GM19467 (cell line): Measurements from ENCODE around the gene ZBP1.

Experiments used
- ATAC-seq: cut with Tn5 transposase; IDR thresholded peaks from one replicate; pipeline ENCODE4 v1.9.1; 2021; ENCODE audit warnings: mild to moderate bottlenecking, moderate library complexity; ENCODE audit not compliant: unreplicated experiment

The ZBP1 gene

DNA sequence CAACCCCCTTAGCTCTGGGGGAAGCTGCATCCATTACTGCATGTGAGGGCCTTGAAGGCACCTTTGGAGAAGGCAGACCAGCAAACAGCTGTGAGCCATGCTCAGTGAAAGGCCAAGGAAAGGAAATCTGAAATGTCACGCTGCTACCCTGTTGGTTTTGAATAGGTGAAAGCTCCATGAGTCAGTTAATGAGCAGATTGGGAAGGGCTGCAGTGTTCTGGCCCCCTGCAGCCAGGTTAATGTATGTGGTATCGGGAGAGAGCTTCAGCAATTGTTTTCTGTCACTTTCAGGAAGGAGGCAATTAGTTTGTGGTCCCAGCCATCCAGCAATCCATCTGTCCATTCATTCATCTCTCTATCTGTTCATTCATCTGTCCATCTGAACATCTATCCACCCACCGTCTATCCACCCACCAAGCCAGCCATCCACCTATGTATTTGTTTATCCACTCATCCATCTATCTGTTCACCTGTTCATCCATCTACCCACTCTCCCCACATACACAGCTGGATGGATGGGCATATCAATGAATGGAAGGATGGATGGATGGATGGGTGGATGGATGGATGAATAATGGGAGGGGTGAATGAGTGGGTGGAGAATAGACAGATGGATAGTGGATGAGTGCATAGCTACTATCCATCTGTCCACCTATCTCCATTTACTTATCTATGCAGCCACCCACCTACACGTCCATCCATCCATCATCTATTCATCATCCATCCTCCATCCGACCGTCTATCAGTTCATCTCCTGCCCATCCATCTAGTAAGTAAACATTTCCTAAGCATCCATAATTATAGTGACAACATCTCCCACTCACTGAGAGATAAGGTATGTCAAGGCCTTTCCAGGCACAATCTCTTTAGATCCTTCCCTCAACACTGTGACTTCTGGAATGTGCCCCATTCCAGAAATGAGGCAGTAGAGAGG, 43.3 kb downstream of the ZBP1 start:
- ATAC-seq: no peak

DNA sequence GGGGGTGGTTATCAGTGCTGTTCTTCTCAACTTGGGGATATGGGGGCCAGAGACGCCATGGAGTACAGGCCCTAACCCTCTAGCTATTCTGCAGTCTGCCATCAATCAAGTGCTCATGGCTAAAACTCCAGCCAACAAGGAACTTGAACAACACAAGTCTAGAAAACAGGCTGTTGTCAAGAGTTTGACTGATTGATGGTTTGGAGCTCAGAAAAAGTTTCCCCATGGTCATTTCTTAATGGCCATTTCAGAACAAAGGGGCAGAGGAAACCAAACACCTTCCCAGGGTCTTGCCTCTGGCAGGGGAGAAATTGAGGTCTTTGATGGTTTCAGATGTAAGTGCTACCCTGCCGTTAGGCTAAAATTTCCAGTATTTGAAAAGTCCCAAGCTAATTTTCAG, 44.2 kb downstream of the ZBP1 start:
- ATAC-seq: no peak

DNA sequence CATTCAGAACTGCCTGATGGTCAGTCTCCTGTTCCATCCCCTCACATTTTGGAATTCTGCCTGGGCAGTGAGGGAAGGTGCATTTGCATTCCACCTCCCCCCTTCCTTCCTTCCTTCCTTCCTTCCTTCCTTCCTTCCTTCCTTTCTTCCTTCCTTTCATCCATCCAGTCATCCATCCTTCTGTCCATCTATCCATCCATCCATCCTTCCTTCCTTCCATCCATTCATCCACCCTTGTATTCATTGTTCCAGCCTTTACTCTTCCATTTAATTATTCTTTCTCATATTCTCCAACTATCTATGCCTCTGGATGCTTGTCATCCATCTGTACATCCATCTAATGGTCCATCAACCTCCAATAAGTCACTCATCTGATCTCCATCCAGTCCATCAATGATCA, 45.3 kb downstream of the ZBP1 start:
- no peak for ATAC-seq

DNA sequence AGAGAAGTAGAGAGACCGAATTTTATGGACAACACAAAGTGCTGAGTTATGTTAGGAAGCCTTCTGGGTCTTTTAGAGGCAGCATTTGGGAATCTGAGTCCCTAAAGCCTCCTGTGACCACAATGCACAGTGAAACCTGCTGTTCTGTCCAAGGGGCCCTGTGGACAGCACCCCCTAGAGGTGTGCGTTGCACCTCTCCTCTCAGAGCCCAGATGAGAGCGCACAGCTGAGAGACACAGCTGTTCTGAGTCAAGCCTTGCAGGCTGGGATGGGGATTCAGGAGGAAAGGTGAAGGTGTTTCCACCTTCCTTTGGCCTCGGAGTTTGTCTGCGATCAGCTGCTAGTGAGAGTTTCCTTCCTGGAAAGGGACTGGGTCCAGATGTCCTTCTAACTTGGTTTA, 46.3 kb downstream of the ZBP1 start:
- ATAC-seq: no peak

DNA sequence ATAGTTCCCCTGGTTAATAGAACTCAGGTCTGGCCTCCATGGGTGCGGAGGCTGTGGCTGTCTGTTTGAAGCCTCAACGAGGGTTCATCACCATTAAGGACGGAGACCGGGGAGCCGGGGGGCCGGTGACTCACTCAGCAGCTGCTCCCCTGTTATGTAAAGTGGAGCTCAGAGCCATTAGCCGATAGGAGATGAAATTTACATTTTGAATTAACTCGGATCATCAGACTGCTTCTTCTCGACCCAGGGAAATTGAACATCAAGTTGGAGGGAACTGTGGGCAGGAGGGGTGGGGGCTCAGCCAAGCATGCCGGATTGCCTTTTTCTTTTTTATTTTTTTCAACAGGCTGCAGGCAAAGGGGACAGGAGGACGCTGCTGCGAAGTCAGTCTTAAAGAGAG, 47.0 kb downstream of the ZBP1 start:
- no peak for ATAC-seq

DNA sequence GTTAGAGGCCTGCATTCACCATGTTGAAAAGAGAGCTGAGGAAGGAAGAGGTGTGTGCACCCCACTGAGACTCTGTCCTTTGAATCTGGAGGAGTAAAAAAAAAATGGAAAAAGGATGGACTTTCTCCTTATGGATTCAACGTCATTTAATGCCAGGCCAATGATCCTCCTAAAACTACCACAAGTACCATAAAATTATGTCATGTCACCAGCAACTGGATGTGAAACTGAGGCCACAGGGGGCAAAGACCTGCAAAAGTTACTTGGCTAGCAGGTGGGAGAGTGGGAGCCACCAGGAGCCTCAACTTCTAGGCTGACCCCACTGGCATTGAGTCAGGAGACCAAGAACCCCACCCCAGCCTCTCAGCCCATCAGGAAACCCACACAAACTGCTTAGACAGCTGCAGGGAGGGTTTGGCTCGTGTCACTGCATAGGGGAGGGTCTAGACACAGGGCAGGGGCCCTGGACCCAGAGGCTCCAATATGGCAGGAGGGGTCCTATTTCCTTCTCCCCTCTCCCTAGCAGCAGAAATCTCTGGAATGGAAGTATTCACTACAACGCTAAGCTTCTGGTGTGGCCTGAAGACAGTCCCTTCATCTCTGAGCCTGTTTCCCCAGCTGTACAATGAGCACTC, 48.3 kb downstream of the ZBP1 start:
- no peak for ATAC-seq

DNA sequence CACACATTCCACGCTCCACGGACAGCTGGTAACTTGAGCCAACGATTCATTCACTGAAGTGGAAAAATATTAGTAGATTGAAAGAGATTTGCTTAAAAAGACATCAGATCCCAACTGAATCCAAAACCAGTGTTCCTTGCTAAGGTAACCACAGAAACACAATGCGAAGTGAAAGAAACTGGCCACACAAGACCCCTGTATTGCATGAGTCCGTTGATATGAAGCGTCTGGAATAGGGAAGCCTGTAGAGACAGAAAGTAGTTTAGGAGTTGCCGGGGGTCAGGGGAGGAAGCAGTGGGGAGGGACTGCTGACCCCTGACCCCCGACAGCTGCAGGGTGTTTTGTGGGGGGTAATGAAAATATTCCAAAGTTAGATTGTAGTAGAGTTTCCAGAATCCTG, 49.3 kb downstream of the ZBP1 start:
- ATAC-seq: no peak

DNA sequence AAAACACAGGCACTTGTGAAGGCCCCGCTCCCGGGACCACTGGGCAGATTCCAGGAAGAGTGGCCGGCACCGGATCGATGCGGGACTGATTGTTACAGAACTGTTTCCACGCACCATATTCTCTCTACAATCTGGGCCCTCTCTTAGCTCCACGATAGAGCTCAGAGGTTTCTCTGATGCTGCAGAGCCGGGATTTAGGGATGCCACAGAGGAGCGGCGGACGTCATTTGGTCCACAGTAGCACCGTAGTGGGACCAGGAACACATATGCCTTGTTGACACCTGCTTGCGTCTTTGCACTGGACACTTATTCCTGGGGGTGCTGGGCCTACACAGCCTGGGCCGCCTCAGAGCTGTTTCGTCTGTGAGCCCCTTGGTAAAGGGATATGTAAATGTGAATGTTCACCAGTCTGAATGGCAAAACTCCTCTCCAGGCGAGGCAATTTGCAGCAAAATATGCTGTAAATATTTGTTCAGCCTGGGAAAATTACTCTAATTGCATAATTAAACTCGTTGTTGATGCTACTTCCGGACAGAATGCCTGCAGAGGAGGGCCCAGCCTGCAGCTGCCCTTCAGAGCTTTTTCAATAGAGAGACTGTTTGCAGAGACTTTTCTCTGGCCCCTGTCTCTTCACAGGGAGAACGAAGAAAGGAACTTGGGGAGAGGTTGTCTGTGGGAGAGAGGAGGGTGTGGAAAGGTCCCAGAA, 49.9 kb downstream of the ZBP1 start:
- no peak for ATAC-seq

DNA sequence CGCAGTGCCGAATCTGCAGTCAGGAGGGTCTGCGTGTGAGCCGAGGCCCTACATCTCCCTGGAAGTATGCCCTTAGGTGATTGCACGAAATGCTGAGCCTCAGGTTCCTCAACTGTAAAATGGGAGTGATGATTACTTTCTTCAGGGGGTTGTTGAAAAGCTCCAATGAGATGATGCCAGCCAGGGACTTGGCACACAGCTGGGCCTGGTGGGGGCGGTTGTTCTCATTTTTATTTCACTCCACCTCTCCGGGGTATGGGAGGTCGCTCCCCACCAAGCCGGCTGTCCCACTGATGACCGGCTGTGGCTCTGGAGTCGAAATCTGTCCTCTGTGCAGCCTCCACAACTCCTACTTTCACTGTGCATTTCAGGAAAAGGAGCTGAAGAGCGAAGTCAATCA, 51.3 kb downstream of the ZBP1 start:
- no peak for ATAC-seq

DNA sequence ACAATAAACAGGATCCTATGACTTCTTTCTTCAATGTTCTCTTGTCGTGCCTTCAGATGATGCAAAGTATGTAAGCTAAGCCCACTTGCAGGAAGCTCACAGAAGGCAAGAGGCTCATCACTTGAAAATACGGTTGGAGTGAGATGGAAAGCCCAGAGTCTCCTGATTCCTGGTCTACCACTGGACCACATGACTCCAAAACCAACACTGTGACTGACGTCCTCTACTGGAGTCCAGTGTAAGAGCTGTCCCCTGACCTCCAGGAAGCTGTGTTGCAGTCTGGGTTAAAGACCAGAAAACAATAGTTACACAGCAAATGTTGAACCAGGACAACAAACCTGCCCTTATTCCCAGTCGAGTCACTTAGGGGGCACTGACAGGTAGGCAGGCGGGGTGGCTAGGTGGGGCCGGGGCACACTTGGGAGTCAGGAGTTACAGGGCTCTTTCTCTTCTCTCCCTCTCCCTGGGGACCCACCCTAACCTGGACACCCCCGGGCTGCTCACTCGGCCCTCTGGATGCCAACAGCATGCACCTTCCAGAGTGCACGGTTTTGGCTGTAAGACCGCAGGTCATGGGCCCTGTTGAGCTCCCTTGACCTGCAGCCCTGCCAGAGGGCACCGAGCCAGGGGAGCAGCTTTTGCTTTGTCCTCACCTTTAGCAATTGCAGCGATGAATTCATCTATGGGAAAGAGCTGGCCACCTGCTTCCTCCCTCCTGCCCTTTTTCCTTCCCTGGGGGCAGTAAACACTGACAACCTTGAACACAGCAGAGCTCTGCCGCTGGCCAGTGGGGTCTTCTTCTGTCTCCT, 51.9 kb downstream of the ZBP1 start:
- no peak for ATAC-seq

DNA sequence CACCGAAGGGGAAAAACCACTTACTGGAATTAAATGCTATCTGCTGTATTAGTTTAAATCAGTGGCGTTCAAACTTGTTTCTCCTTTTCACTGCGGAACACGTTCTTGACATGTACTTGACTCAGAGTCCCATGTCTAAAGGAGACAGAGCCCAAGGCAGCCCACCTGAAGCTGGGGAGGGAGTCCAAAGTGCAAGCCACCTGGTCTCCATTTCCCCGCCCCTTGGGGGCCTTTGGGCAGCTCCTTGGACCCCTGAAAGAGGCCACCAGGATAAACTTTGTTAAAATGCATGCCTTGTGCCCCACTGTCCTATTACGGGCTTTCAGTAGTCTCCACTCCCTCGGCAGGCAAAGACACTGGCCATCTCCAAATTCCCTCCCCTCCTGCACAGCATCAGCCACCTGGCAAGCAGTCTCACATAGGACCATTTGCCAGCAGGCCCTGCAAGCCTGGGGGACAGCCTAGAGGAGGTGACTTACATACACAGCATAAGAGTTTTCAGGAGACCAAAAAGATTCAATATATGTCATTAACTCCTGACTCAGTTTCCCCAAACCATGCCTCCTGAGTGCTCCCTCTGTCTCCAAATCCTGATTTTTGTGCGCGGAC, 52.7 kb downstream of the ZBP1 start:
- ATAC-seq: no peak

DNA sequence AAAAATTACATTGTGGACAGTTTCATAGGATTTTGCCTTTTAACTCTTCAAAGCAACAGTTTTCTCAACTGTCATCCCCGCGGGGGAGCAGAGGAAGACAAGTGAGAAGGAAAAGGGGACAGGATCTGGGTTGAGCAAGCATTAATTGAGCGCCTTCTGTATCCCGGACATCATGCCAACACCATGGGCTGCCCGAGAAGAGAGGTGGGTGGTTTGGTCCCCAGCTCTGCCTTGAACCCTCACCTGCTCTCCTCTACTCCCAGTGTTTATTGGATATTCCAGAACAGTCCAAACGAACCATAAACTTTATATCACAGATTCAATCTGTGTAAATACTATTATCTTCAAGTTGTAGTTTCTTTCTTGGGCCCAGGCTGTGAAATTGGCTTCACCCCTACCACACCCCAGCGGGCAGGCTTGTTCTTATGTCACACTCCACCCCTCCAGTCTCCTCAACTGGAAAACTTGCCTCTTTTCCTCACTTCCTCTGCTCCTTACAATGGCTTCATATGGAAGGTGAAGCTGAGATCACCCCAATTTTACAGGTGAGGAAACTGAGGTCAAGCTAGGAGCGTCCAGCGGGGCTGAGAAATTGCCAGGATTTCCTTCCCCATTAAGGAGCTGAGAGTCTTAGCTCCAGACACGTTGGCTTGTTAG, 53.3 kb downstream of the ZBP1 start:
- ATAC-seq: no peak

DNA sequence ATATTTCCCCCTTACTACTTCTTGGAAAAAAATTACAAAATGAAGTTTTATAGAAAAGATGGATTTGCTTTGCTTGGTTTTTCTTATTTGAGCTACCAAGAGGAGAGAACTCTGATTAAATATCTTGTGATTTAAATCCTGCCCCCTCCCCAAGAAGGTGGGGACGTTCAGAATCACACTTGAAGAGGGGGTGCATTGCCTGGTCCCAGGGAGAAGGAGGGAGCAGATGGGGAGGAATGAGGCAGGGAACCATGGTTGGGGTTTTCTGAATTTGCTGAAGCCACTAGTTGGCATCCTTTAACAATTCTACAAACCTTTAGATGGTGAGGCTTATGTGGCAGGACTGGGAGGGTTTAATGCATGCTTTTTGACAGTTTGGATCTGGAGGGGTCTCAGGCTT, 53.8 kb downstream of the ZBP1 start:
- ATAC-seq: no peak

DNA sequence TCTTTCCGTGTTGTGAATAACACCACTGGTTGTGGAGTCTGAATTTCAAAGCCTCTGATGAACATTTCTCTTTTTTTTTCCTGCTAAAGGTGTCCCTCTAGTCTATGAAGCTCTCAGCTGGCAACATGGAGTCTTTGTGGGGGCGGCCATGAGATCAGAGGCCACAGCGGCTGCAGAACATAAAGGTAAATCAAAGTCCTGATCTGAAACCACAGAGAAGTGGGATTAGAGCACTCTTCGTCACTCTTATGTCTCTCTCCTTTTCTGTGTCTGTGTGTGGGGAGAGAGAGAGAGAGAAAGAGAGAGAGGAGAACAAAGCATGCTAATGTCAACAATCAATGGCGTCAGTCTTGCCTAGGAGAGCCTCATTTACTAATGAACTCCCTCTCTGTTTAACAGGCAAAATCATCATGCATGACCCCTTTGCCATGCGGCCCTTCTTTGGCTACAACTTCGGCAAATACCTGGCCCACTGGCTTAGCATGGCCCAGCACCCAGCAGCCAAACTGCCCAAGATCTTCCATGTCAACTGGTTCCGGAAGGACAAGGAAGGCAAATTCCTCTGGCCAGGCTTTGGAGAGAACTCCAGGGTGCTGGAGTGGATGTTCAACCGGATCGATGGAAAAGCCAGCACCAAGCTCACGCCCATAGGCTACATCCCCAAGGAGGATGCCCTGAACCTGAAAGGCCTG, 55.1 kb downstream of the ZBP1 start:
- ATAC-seq: no peak

DNA sequence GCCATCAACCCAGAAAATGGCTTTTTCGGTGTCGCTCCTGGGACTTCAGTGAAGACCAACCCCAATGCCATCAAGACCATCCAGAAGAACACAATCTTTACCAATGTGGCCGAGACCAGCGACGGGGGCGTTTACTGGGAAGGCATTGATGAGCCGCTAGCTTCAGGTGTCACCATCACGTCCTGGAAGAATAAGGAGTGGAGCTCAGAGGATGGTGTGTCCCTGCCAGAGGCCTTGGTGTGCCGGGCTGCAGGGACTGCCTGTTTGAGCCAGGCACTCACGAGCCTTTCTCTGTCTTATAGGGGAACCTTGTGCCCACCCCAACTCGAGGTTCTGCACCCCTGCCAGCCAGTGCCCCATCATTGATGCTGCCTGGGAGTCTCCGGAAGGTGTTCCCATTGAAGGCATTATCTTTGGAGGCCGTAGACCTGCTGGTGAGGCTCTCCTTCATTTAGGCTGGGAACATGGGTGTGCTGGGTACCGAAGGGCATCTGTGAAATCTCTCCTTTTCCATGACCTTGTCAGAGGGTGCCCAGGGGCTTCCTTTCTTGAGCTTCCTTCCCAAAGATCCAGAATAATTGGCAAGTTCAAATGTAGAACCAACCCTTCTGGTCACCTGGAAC, 55.9 kb downstream of the ZBP1 start:
- ATAC-seq: no peak

DNA sequence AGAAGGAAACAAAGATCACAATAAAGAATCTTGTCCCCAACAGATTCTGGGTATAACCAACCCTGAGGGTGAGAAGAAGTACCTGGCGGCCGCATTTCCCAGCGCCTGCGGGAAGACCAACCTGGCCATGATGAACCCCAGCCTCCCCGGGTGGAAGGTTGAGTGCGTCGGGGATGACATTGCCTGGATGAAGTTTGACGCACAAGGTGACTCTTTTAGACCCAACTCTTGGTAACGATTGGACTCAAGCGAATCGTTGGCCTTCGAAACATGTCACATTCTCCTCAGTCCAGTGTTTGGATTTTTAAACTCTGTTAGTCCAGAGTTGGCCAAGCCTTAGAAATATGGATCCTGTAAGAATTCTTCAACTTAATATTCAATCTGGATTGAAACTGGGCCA, 56.7 kb downstream of the ZBP1 start:
- no peak for ATAC-seq

DNA sequence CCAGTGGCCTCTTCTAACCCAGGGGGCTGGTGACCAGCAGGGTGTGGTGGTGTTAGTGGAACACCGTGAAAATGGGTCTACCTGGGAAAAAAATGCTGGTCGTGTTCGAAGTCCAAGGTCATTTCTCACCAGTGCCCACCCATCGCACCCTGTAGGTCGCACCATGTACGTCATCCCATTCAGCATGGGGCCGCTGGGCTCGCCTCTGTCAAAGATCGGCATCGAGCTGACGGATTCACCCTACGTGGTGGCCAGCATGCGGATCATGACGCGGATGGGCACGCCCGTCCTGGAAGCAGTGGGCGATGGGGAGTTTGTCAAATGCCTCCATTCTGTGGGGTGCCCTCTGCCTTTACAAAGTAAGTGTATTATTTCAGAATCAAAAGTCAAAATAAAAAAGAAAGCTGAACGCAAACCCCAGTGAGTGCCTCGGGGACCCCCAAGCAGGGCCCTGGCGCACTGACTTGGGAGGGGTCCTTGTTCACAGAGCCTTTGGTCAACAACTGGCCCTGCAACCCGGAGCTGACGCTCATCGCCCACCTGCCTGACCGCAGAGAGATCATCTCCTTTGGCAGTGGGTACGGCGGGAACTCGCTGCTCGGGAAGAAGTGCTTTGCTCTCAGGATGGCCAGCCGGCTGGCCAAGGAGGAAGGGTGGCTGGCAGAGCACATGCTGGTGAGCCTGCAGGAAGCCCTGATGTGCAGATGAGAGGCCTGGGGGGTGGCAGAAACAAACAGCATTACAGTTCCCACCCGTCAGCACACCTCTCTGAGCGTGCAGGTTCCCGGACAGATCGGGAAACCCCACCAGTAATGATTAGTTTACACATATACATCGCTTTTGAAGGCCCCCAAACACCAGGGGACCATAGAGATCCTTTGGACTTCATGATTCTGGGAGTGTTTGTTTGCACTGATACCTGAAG, 57.4 kb downstream of the ZBP1 start:
- ATAC-seq: no peak
